Retinal pigment epithelial cell (primary cell): Measurements from ENCODE around the gene GRIPAP1.
"Not testable (repeated sequence)": the region's sequence is repeated elsewhere in the genome, so short reads cannot be mapped to it uniquely, and the experiment has no call there.

Experiments
- DNase-seq: peaks from one replicate; pipeline ENCODE4 v3.0.0-alpha.2; 2010; ENCODE audit warnings: low read depth
- H3K4me3 ChIP-seq: 2 replicates; pipeline ENCODE4 v1.5.1; 2011; ENCODE audit warnings: mild to moderate bottlenecking, low read length, control low read depth, moderate library complexity
- CTCF ChIP-seq: conservative IDR thresholded peaks from 2 replicates; pipeline ENCODE4 v1.5.1; 2011; ENCODE audit warnings: low read depth, low read length, control low read depth, inconsistent platforms

GRIPAP1 gene

DNA sequence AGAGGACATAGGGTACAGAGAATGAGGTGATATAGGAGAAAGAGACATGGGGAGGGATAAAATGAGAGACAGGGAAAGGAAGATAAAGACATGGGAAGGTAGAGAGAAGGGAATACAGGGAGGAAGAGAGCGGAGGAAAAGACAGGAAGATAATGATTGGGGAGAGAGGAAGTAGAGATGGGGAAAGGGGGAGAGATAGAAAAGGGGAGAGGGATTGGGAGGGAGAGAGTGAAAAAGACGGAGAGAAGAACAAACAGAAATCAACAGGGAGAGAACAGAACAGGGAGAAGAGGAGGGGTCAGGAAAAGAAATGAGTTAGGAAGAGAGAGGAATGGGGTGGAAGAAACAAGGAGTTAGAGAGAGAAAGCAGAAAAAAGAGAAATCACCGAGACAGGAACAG is 4.6 kb downstream of the GRIPAP1 start:
- no peak for TF ChIP-seq CTCF
- H3K4me3 ChIP-seq: no peak overlapping the region
- DNase-seq: no peak

DNA sequence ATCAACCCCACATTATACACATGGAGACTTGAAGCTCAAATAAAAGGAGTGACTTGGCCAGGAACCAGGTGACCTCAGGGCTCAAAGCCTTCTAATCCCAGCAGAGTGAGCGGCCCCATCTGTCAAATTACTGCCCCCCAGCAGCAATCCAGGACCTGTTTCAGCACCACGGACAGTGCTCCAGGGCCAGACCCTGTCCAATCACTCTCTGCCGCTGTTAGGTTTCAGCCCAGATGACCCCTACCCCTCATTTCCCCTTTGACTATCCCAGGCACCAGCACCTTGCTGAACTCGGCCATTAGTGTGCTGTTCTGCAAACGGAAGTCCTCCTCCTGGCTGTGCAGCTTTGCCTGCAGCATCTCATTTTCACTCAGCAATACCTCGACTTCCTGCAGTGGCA is 5.1 kb downstream of the GRIPAP1 start:
- TF ChIP-seq CTCF: no peak
- no peak for DNase-seq
- H3K4me3 ChIP-seq: no peak overlapping the region

DNA sequence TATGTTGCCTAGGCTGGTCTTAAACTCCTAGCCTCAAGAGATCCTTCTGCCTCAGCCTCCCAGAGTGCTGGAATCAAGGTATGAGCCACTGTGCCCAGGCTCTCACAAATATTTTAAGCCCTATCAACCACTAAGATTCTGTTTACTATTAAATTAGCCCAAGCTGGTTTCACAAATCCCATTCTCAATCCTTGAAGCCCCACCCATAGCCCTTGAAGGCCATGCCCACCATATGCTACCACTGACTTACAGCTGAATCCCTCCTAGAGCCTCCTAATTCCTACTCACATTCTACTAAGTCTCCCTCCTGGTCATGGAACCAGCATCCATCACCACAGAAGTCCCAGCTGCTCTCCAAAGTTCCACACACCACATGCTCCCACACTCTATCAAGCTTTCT is 9.7 kb downstream of the GRIPAP1 start:
- no peak for TF ChIP-seq CTCF
- no peak overlapping the region for H3K4me3 ChIP-seq
- no peak for DNase-seq

GRCh38 chrX:48989483-48989882 is 12.6 kb downstream of the GRIPAP1 start:
- TF ChIP-seq CTCF: no peak
- no peak overlapping the region for H3K4me3 ChIP-seq
- DNase-seq: no peak

DNA sequence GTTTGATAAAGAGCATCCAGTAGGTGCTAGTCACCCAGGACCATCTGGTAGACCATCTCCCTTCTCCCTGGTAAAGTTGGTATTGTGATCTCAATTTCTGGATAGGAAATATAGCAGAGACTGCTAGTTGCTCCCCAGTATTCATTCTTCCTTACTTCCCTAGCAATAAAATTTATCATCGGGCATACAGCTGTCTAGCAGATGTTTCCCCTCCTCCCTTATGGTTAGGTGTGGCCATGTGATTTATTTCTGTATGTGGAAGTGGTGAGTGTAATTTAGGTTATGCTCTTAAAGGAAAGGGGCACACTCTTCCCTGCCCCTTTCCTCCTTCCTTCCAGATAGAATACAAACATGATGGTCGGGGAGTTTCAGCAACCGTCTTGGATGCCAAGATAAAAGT is 18.2 kb downstream of the GRIPAP1 start:
- DNase-seq: no peak
- no peak overlapping the region for H3K4me3 ChIP-seq
- TF ChIP-seq CTCF: no peak

DNA sequence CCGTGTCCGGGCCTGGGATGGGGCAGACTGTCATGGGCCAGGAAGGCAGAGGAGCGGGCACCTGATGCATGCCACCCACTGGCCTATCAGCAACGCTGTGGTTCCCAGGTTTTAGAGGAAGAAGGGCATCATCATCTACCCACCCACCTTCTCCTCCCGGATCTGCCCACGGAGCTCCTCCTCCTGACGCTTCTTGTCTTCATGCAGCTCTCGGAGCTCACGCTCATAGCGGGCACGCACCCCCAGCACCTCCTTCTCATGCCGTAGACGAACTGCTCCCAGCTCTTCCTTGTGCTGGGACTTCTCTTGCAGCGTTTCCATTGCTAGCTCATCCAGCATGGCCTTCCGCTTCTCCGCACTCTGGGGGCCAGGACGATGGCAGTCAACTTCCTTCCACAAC is 19.0 kb downstream of the GRIPAP1 start:
- no peak for DNase-seq
- TF ChIP-seq CTCF: no peak
- H3K4me3 ChIP-seq: no peak overlapping the region

DNA sequence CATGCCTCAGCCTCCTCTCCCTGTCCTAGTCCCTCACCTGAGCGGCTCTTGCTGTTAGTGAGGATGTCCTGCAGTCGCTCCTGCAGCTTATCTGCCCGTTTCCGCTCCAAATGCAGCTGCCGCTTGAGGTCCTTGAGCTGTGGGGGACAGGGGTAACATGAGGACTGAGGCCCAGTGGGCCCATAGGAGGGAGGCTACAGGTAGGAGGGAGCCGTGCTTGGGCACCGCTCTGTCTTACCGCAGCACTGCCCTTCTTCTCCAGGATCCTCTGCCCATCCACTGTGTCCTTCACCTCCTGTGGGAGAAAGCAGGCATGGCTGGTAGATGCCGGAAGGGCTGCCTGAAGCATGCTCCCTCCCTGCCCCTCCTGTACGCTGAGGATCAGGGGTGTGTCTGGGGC is 20.9 kb downstream of the GRIPAP1 start:
- no peak for DNase-seq
- H3K4me3 ChIP-seq: no peak overlapping the region
- no peak for TF ChIP-seq CTCF

- not testable (repeated sequence) for DNase-seq, H3K4me3 ChIP-seq
Measured at GRCh38 chrX:48980341-48980740, 21.7 kb downstream of the GRIPAP1 start.
